Measurements from ENCODE around the gene FGFBP2. TPM values are rescaled to one million over a fixed set of nuclear protein-coding genes. Genes with fewer than 3 reads are reported as not detected.
A peak's percentile ranks its signal among the peaks of the same experiment; 100 is the strongest.
"Not testable (repeated sequence)": the region's sequence is repeated elsewhere in the genome, so short reads cannot be mapped to it uniquely, and the experiment has no call there.

The FGFBP2 gene
- total RNA-seq, 1 donor from 2014 or later = 1.9 TPM

GRCh38 chr4:15929540-15929939 lies 33.4 kb downstream of the FGFBP2 start:
- no peak for DNase-seq

GRCh38 chr4:15928883-15929282 lies 34.1 kb downstream of the FGFBP2 start:
- DNase-seq = no peak

DNA sequence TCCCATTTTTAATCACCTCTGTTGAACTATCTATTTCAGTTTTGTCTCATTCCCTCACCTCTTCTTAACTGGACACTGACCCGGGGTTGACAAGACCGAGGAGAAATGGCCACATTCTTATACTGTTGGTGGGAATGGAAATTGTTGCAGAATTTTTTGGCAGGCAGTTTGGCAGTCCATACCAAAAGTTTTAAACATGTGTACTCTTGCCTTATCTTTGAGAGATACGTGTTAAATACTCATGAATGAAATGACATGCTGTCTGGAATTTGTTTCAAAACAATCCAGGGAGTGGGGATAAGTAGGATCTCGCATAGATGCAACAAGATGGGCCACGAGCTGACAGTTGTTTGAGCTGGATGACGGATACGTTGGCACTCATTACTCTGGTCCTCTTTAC lies 36.5 kb downstream of the FGFBP2 start:
- DNase-seq = no peak

DNA sequence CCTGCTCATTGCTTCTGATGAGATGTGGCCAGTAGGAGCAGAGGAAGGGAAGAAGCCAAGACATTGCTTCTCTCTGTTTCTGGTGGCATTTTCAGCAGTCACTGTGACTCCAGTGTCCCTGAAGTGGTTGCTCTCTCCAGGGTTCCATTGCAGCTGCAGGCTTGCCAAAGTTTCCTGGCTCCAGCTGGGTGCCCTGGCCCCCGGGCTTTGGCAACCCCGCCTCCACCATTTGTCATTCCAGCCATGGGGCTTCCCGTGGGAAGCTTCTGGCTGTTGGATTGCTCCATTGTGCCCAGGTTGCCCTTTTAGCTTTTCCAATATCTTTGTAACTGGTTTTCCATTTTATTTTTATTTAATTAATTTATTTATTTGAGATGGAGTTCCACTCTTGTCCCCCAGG lies 37.1 kb downstream of the FGFBP2 start:
- no peak for DNase-seq

- no peak for DNase-seq
These were observed 41.4 kb downstream of the FGFBP2 start for GRCh38 chr4:15921592-15921932.

GRCh38 chr4:15920723-15921591 lies 42.0 kb downstream of the FGFBP2 start:
- peak; percentile 68 for DNase-seq

DNA sequence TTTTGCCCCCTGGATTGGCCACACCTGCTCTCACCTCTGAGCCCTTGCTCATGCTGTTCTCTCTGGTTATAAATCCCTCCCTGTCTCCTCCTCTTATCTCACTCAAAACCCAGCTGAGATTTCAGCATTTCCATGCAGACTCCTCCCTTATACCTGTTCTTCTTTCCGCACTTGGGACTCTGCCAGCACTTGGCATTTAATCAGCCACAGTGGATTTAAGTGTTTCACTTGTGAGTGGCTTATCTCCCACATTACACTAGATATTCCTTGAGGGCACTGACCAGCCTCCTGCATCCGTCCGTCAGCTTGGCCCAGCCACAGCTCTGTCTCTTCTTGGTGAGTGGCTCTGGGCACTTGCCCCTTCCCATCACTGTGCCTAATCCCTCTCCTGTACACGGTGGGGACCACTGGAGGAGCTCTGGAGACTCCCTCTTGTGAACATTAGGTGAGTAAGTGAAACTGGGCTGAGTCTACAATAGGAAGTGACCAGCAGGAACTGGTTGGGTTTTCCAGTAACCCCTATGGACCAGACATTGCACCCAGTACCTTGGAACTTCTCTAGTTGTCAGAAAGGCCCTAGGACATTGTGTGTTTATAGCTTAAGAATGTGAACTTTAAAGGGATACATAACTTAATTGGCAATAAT lies 44.4 kb downstream of the FGFBP2 start:
- DNase-seq = no peak

GRCh38 chr4:15917297-15917696 lies 45.7 kb downstream of the FGFBP2 start:
- no peak for DNase-seq

DNA sequence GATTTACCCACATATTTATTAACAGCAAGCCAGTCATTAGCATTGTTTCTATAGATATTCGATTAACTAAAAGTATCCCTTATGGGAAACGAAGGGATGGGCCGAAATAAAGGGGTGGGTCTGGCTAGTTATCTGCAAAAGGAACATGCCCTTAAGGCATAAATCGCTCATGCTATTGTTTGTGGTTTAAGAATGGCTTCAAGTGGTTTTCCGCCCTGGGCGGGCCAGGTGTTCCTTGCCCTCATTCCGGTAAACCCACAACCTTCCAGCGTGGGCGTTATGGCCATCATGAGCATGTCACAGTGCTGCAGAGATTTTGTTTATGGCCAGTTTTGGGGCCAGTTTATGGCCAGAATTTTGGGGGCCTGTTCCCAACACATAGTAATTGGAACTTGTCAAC lies 46.6 kb downstream of the FGFBP2 start:
- DNase-seq = not testable (repeated sequence)

DNA sequence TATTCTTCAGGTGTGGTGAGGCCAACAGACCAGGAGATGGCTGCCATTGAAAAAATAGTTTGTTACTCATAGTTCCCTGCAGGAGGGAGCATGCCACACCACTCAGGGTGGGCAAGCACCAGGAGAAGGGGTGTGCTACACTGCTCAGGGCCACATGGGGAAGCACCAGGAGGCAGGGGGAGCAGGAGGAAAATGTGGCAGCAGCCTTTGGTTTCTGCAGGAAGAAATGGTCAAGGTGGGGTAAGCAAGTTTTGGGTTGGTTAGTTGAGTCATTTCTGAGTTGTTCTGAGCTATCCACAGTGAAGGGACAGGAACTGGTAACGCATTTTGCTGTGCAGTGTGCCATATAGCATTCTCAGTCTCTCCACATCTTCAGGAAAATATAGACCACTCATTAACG lies 48.2 kb downstream of the FGFBP2 start:
- no peak for DNase-seq

DNA sequence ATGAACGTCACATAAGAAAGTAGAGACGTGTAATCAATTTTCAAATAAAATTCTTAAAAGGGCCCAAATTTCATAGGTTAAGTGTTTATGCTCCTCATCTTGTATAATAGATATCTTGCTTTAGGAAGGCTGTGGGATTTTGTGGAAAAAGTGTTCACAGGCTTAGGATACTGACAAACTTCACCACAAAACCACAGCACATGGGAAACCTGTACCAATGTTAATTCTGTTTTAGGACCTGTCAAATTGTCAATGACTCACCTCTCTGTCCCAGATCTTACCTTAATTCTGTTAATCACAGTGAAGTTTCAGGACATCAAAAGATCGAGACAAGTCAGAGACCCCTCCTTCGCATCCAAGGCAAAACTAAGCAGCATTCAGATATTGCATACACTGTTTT lies 48.7 kb downstream of the FGFBP2 start:
- DNase-seq = no peak

- DNase-seq = no peak
These were observed 49.4 kb downstream of the FGFBP2 start for GRCh38 chr4:15913631-15913970.

DNA sequence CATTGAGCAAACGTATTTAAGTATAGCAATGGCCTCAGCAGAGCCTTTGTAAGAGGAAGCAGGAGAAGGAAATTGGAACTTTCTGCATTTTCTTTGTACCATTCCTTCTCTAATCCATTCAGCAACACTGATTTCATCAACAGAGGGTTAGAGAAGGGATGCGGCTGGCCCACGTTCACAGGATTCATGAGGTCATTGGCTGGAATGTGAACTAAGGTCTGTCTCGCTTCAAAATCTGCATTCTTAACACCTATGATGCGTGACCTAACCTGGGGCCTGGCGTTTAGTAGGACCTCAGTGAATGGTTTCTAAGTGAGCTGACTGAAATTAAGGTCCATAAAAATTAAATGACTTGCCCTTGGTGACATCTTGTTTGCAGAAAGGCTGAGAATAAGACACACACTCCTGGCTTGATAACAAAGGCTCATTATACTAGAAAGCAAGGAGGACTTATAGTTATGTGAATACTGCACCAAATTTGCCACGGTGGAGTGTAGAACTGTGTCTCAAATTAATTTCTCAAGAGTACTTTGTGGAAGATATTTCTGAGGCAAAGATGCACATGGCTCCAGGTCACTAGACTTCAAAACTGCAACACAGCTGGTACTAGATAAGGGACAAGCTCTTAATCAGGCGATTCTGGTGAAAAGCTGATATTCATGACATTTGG lies 49.9 kb downstream of the FGFBP2 start:
- peak; percentile 29 for DNase-seq

DNA sequence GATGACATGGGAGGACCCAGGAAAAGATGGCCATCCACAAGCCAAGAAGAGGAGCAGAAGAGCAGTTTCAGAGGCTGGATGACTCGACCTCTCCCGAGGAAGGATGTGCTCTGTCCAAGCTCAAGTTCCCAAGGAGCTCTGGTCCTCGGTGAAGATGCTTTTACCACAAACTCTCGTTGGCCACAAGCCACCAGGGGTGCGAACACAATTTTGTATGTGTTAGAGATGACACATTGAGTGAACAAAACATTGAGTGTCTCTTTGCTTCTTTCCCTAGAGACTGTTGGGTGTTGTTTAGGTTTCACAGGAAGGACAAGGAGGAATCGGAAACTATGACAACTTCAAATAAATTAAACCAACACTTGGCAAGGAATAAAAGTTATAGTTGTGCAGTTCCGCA lies 50.7 kb downstream of the FGFBP2 start:
- no peak for DNase-seq

Other genes with a start within 250 kb of the FGFBP2 start
- 4.4 TPM for gene CD38, start 184.8 kb downstream of the FGFBP2 start, total RNA-seq
- gene FGFBP1, start 24.4 kb downstream of the FGFBP2 start, total RNA-seq = 5.7 TPM
- gene PROM1, start 120.8 kb upstream of the FGFBP2 start, total RNA-seq = 39.4 TPM